Activated CD4-positive, alpha-beta T cell treated with anti-CD3 and anti-CD28 coated beads, Interleukin-2, amount 50 U/mL, for 16 hours (primary cell): ENCODE results near the gene SMURF1.
"Not testable (repeated sequence)": the region's sequence is repeated elsewhere in the genome, so short reads cannot be mapped to it uniquely, and the experiment has no call there.

Source experiments
- DNase-seq: peaks from one replicate; pipeline ENCODE4 v3.0.0-alpha.2; 2020

Gene SMURF1

DNA sequence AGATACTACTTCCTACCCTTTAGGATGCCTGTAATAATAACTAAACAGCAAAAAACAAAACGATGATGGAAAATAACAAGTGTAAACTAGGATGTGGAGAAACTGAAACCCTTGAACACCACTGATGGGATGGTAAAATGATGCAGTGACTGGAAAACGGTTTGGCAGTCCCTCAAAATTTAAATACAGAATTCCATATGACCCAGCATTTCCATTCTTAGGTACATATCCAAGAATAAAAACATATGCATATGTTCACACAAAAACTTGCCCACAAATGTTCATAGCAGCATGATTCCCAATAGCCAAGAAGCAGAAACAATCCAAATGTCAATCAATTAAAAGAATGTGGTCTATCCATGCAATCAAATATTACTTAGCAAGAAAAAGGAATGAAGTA is 25.8 kb downstream of the SMURF1 start:
- DNase-seq = no peak

DNA sequence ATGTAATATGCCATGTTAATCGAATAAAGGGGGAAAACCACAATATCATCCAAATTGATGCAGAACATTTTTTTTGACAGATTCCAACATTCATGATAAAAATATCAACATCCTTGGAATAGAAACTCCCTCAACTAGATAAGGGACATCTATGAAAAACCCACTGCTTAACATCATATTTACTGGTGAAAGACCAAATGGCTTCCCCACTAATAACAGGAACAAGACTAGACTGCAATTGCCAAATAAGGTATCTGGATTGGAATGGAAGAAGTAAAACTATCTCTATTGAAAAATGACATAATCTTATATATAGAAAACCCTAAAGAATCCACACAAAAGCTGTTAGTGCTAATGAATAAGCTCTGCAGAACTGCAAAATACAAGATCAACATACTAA is 27.8 kb downstream of the SMURF1 start:
- no peak for DNase-seq

DNA sequence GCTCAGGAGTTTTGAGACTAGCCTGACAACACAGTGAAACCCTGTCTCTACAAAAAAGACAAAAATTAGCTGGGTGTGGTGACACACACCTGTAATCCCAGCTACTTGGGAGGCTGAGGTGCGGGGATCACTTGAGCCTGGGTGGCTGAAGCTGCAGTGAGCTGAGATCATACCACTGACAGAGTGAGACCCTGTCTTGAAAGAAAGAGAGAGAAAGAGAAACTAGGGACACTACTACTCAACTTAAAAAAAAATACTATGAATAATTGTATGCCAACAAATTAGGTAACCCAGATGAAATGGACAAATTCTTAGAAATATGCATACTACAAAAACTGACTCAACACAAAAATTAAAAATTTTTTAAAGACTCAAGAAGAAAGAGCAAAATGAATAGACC is 28.5 kb downstream of the SMURF1 start:
- DNase-seq = no peak

DNA sequence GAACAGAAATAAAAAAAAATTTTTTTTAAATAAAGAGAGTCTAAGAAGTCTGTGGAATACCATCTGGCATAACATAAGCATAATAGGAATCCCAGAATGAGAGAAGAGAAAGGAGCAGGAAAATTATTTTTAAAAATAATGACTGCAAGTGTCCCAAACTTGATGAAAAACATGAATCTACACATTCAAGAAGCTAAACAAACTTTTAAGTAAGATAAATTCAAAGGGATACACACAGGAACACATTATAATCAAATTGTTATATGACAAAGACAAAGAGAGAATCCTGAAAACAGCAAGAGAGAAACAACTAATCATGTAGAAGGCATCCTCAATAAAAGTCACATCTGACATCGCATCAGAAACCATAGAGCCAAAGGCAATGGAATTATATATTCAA is 30.9 kb downstream of the SMURF1 start:
- DNase-seq = no peak

DNA sequence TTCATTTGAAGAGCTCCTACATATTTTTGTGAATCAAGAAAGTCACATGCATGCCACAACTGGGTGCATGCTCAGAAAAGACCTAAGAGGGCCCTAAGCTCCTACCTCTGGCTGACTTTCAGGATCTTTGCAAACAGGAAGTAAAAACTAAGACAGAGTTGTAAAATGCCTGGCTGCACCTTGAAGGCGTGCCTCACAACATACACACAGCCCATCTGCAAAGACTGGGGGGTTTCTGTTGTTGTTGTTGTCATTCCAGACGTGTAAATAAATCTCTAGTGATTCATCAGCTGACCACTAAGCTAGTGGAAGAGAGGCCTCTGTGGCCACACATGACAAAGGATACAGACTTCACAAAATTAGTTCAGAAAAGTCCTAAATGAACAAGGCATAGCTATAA is 31.8 kb downstream of the SMURF1 start:
- no peak for DNase-seq

DNA sequence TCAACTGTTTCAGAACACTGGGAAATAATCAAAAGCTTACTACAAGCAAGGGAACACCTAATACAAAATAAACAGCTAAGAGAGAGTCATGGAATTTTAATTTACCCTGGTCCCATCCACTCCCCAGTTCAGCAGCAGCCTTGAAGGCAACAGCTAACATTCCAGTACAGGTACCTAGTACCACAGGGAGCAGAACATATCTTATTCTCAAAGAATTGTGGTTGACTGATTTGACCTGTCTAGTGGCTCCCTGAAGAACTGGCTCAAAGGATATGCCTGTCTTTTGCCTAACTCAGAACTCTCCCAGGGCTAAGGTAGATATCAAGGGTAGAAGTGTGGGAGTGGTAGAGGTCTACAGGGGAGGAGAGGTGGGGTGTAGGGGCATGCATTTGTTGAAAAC is 32.3 kb downstream of the SMURF1 start:
- no peak for DNase-seq

DNA sequence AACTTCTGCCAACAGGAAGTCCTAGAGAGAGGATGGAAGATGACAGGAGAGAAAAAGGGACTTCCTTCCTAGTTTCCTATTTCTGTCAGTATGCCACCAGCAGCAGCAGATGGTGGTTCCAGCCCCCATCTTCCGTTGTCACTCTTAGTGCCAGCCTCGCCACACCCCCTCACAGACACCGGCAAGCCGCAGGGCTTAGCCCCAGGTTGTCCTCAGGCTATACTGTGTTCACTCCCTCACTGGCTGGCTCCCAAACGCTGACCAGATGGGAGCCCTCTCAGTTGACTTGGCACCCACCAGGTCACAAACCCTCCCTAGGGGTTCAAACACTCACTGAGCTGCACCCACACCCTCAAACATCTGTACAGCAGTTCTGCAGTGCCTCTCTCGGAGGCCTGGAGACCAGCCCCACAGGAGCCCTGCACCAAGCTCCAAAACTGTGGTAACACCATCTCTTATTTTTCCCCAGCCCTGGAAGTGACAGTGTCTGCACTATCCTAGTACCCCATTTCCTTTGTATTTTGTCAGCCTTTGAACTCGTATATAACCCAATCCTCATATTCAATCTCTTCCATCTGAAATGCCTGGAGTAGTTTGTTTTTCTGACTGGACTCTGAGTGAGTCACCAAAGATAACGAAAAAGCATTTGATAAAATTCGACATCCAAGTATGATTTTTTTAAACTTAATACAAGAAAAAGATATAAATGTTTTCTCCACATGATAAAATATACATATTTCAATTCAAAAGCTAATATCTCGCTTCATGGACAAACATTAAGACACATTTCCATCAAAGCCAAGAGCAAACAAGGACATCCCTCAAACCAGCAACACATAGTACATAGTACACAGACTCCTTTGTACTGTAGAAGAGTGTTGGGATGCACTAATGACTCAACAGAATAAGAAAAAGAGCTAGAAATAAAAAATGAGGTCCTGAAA is 34.5 kb downstream of the SMURF1 start:
- no peak for DNase-seq

DNA sequence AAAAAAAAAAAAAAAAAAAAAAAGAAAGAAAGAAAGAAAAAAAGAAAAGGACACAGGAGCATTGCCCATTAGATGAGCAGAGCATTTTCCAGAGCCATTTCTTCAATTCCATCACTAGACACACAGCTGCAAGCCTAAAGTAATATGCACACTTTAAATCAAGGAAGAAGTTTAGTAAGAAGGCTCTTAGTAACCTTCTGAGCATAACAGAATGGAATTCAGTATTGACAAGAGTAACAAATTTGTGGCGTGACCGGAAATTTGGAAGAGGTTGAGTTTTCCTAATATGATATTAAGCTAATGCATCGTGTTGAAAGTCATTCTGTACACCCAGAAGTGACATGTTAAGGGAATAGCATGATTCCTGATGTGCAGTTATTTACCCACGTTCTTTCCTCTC is 35.3 kb downstream of the SMURF1 start:
- DNase-seq = no peak

DNA sequence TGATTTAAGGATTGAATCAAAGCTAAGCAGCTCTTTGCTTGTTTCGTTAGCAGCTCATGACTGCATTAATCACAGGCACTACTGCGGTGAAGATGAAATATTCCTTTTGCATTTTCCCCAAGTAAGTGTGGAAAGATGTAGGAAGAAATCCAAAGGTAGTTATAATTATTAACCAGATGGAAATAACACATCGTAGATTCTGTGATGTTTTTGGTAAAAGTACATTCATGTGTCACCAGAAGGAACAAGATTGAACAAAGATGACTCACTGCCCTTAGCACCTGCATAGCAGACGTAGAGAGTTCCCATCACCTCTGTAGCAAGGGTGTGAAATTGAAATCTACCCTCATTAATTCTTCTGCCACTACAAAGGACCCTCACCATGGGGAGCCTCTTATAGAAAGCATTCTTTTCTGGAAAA is 37.1 kb downstream of the SMURF1 start:
- peak; percentile 41 for DNase-seq

DNA sequence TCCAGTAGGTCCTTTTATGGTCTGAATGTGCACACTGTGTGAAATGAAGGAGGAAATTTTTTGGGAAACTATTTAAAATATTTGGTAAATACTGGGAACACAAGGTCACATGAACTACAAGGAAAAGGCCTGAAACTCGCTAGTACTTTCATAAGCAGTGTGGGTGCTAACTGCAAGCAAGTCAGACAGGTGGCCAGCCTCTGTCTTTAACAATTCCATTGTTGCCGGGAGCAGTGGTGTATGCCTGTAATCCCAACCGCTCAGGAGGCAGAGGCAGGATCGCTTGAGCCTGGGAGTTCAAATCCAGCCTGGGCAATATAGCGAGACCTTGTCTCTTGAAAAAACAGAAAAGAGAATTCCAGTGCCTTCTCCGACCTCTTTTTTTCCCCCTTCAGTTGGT is 37.5 kb downstream of the SMURF1 start:
- DNase-seq = no peak

DNA sequence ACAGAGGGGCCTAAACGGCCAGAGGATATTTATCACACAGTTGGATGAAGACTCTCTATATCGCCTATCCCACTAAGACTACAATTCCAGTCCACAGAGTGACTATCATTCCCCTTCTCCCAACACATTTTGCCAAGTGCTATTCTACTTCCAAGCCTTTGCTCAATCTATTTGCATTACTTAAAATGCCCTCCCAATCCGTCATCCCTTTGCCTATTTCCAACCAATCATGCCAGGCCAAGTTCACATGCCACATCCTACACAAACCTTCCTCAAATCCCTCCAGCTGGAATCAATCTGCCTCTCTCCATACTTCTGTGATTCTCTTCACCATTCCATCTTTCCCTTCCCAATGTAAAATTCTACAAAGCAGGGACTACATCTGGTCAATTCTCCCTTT is 38.2 kb downstream of the SMURF1 start:
- DNase-seq = no peak

DNA sequence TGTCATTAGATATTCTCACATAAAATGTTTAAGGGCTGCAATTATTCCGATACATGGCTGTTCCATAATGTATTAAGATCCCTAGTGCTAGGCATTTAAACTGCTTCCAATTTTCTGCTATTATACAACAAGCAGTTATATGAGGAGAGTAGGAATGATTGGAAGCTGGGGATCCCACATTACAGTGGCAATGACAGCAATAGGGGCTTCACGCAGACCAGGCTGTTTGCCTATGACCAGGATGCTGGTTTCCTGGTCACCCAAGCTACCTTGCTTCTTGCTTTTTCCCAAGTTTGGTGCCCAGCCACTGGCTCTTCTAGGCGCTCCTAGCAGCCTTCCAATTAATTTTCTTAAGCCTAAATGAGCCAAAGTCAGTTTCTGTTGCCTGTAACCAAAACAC is 39.3 kb downstream of the SMURF1 start:
- DNase-seq = no peak

DNA sequence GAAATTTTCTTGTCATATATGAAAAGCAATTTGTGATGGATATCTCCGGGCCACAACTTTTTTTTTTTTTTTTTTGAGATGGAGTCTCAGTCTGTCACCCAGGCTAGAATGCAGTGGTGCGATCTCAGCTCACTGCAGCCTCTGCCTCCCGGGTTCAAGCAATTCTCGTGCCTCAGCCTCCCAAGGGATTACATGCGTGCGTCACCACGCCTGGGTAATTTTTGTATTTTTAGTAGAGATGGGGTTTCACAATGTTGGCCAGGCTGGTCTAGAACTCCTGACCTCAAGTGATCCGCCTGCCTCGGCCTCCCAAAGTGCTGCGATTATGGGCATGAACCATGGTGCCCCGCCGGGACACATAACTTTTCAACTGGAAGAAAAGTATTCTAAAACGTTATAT is 40.1 kb downstream of the SMURF1 start:
- DNase-seq = not testable (repeated sequence)

DNA sequence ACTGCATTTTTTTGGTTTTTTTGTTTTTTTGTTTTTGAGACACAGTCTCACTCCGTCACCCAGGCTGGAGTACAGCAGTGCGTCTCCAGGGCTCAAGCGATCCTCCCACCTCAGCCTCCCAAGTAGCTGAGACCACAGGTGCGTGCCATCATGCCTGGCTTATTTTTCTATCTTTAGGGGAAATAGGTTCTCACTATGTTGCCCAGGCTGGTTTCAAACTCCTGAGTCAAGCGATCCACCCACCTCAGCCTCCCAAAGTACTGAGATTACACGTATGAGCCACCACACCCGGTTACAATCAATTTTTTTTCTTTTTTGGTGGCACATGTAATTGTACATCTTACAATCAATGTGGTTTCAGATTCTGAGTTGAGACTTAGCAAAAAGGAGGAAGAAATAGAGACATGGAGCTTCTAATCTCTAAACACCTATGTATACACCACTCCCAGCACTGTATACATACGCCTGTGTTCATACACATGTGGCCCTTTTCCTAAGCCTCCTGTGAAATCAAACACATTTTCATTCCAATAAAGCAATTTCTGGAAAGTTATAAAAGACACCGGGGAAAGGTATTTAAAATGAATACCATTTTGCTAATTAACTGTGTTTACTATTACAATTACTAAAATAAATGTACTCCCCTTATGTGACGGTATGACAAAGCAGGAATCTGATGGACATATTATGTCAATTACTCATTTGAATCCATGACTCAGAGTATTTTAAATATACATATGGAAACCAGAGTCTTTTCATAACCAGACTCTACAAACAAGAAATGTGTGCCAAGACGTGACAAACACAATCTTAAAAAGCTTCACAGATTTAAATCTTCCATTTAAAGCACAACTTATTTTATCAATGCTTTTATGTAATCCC is 40.9 kb downstream of the SMURF1 start:
- peak; percentile 84 for DNase-seq

DNA sequence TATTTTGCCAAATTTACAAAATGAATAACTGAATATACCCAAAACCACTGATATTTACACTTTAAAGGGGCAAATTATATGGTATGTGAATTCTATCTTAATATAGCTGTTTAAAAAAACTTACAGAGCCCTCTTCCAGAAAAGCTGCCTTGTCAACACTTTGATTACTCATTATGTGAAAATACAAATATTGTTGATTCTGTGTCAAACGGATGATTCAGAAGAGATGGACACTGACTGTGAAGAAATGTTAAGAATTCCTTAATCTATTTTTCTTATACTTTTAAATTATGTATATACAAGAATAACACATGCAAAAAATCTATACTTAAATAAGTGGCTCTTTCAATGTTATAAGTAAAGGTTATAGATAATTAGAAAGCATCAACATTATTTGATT is 41.5 kb downstream of the SMURF1 start:
- no peak for DNase-seq

DNA sequence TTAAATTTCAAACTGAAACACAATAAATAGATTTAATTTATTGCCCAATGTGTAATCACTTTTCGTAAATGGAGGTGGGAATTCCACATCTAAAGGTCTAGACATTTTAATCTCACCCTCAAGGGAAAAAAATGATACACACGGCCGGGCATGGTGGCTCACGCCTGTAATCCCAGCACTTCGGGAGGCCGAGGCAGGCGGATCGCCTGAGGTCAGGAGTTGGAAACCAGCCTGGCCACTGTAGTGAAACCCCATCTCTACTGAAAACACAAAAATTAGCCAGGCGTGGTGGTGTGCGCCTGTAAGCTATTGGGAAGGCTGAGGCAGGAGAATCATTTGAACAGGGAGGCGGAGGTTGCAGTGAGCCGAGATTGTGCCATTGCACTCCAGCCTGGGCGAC is 42.4 kb downstream of the SMURF1 start:
- DNase-seq = not testable (repeated sequence)

DNA sequence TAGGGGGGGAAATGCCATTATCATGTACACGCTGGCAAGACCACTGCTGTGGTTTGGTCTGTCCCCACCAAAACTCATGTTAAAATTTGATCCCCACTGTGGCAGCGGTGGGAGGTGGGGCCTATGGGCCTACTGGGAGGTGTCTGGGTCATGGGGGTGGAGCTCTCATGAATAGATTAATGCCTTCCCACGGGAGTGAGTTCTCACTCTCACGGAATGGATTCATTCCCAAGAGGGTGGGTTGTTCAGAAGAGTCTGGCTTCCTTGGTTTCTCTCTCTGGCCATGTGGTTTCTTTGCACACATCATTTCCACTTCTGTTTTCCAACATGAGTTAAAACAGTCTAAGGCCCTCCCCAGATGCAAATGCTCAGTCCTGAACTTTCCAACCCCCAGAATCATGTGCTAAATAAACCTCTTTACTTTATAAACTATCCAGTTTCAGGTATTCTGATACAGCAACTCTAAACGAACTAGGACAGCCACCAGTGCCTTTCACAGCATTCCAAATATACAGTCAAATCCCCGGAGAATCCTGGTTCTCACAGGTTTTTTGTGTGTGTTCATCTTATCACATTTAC is 44.3 kb downstream of the SMURF1 start:
- no peak for DNase-seq

DNA sequence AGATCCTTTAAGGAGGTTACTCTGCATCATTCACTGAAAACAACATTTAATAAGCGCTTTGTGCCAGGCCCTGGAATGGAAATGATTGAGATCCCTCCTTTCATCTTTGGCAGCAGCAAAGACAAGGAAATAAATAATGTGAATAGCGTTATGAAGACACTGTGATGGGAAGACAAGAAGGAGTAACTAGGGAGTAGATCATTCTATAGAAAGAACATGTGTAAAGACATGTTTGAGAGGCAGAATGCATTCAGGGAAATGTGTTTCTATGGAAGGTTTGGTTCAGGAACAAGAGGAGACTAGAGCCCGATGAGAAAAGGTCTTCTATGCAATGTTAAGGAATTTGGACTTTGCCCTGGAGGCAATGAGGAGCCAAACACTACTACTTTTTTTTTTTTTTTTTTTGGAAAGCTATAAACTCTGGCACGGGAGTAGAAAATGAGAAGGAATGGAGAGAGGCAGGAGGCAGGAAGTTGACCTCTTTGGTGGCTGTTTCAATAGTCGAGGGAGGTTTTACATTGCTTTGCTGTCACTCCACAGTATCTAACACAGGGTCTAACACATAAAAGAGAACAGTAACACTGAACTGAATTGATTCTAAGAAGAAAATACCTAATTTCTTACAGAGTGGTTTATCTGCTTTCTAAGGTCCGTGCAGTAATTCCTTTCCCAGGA is 44.9 kb downstream of the SMURF1 start:
- no peak for DNase-seq

DNA sequence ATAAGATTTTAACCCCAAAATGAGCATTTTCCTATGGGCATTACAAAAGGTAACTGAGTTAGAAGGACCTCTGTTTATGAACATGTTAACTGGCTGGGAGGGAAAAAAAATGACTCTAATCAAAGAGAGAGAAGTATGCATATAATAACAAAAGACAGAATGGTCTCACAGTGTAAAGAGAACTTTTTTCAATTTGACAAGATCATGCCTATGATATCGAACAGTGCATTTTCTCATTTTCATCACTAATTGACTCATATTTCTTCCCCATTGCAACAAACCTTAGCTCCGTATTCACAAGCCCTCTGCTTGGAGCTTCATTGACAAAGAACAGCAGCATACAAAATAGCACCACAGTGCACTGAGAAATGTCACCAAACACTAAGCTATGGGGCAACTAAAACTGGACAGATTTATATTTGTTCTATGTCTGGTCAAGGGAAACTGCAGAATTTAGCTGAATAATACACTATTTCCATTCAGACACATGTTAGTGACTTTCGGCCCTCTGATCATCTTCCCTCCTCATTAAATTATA is 45.6 kb downstream of the SMURF1 start:
- DNase-seq = peak; percentile 51

DNA sequence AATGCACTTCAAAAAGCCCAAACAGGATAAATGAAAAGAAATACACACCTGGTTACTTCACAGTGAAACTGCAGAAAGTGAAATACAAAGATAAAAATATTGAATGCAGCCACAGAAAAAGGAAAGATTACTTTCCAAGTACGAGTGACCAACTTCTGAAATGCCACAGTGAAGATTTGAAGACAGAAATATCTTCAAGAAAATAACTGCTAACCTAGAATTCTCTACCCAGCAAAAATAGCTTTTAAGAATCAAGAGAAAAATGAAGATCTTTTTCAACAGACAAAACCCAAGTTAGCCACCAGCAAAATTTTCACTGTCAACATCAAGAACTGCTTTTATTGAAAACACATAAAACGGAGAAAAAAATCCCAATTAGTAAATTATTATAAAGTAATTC is 46.2 kb downstream of the SMURF1 start:
- no peak for DNase-seq

DNA sequence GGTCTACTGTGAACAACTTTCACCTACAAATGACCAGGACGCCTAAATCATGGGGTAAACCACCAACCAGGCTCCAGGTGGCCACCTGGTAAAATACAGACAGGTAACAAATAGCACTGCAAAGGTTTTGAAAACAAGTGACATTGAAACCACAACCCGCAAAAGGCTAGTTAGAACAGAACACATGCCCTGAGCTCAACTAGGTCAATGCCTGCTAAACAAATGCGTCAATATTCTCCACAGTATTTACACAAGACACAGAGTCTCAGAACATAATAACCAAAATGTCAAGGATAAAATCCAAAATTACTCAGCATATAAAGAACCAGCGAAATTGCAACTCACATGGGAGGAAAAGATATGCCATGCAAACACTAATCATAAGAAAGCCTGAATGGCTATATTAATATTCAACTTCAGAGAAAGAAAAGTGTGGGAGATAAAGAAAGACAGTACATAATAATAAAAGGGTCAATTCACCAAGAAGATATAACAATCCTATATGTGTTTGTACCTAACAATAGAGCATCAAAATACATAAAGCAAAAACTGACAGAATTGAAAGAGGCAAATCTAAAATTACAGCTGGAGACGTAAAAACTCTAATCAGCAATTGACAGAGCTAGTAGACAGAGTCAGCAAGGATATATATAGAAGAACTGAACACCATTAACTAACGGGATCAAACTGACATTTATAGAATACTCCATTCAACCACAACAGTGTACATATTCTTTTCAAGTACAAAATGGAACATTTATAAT is 47.6 kb downstream of the SMURF1 start:
- no peak for DNase-seq

DNA sequence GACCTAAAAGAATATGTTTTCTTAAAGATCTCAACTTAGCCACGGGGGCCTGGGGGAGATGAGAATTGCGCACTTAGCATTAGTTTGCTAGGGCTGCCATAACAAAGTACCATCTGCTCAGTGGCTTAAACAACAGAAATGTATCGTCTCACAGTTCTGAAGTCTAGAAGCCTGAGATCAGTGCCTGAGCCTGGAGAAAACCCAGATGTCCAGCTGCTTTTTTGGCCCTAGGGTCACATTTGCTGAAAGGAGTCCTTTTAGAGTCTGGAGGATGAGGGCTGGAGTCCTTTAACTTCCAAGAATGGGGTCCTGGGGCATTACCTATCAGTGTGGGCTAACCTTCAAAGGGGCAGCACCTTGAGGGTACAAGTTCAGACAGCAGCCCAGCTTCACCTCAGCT is 48.2 kb downstream of the SMURF1 start:
- no peak for DNase-seq
